H9 (cell line): Measurements from ENCODE around the gene PGAM4. TPM values are rescaled to one million over a fixed set of nuclear protein-coding genes. Genes with fewer than 3 reads are reported as not detected.

ENCODE experiments used
- DNase-seq: peaks from one replicate; pipeline ENCODE4 v3.0.0-alpha.2; 2017
- H2AFZ ChIP-seq: one replicate; pipeline ENCODE4 v1.6.1; 2013; ENCODE audit warnings: mild to moderate bottlenecking, low read length, control low read depth, moderate library complexity
- H2AK5ac ChIP-seq: 2 replicates; pipeline ENCODE4 v1.6.1; 2013; ENCODE audit warnings: low read length, control low read depth, mixed read lengths; ENCODE audit not compliant: insufficient read length
- H2BK120ac ChIP-seq: one replicate; pipeline ENCODE4 v1.6.1; 2013; ENCODE audit warnings: low read depth, mild to moderate bottlenecking, low read length, control low read depth, inconsistent platforms; ENCODE audit not compliant: poor library complexity, severe bottlenecking
- H2BK12ac ChIP-seq: 2 replicates; pipeline ENCODE4 v1.6.1; 2013; ENCODE audit warnings: low read length, control low read depth, mixed read lengths, low read depth; ENCODE audit not compliant: insufficient read length
- H2BK15ac ChIP-seq: 2 replicates; pipeline ENCODE4 v1.6.1; 2013; ENCODE audit warnings: low read depth, low read length, control low read depth
- H2BK20ac ChIP-seq: one replicate; pipeline ENCODE4 v1.6.1; 2013; ENCODE audit warnings: low read depth, mild to moderate bottlenecking, low read length, control low read depth, inconsistent platforms; ENCODE audit not compliant: poor library complexity, severe bottlenecking
- H2BK5ac ChIP-seq: 2 replicates; pipeline ENCODE4 v1.6.1; 2013; ENCODE audit warnings: low read length, control low read depth, mixed read lengths; ENCODE audit not compliant: insufficient read length
- H3K14ac ChIP-seq: 2 replicates; pipeline ENCODE4 v1.6.1; 2013; ENCODE audit warnings: low read length, control low read depth; ENCODE audit not compliant: insufficient read depth
- H3K18ac ChIP-seq: 2 replicates; pipeline ENCODE4 v1.6.1; 2013; ENCODE audit warnings: low read depth, mild to moderate bottlenecking, mixed read lengths, low read length, control low read depth; ENCODE audit not compliant: insufficient read length
- H3K23ac ChIP-seq: 2 replicates; pipeline ENCODE4 v1.6.1; 2013; ENCODE audit warnings: low read length, control low read depth, mixed read lengths, low read depth; ENCODE audit not compliant: insufficient read length
- H3K23me2 ChIP-seq: 2 replicates; pipeline ENCODE4 v1.6.1; 2013; ENCODE audit warnings: low read depth, mild to moderate bottlenecking, mixed read lengths, low read length, control low read depth; ENCODE audit not compliant: insufficient read length, poor library complexity, severe bottlenecking
- H3K27ac ChIP-seq: 2 replicates; pipeline ENCODE4 v1.5.1; 2013; ENCODE audit warnings: low read length, control low read depth, mixed read lengths, low read depth; ENCODE audit not compliant: insufficient read length
- H3K27me3 ChIP-seq: 2 replicates; pipeline ENCODE4 v1.6.1; 2013; ENCODE audit warnings: low read length, control low read depth, inconsistent platforms; ENCODE audit not compliant: insufficient read depth
- H3K4ac ChIP-seq: 2 replicates; pipeline ENCODE4 v1.6.1; 2013; ENCODE audit warnings: low read depth, mild to moderate bottlenecking, control low read depth, inconsistent platforms, low read length, moderate library complexity
- H3K4me1 ChIP-seq: 2 replicates; pipeline ENCODE4 v1.6.1; 2013; ENCODE audit warnings: low read length, control low read depth, inconsistent platforms; ENCODE audit not compliant: insufficient read depth
- H3K4me2 ChIP-seq: 2 replicates; pipeline ENCODE4 v1.6.1; 2013; ENCODE audit warnings: low read length, control low read depth, mixed read lengths; ENCODE audit not compliant: insufficient read length, insufficient read depth
- H3K56ac ChIP-seq: 2 replicates; pipeline ENCODE4 v1.6.1; 2013; ENCODE audit warnings: low read depth, mild to moderate bottlenecking, mixed read lengths, low read length, control low read depth; ENCODE audit not compliant: insufficient read length
- H3K79me1 ChIP-seq: 2 replicates; pipeline ENCODE4 v1.6.1; 2013; ENCODE audit warnings: low read depth, mild to moderate bottlenecking, moderate library complexity, low read length, control low read depth, inconsistent platforms; ENCODE audit not compliant: insufficient read depth, poor library complexity, severe bottlenecking
- H3K79me2 ChIP-seq: 2 replicates; pipeline ENCODE4 v1.6.1; 2013; ENCODE audit warnings: low read length, control low read depth, inconsistent platforms; ENCODE audit not compliant: insufficient read depth
- H3K9ac ChIP-seq: 2 replicates; pipeline ENCODE4 v1.6.1; 2013; ENCODE audit warnings: low read length, control low read depth, mixed read lengths; ENCODE audit not compliant: insufficient read length; ENCODE audit errors: extremely low read depth
- H3K9me3 ChIP-seq: one replicate; pipeline ENCODE4 v1.6.1; 2013; ENCODE audit warnings: low read depth, low read length, inconsistent platforms; ENCODE audit not compliant: control insufficient read depth
- H3T11ph ChIP-seq: one replicate; pipeline ENCODE4 v1.6.1; 2013; ENCODE audit warnings: mild to moderate bottlenecking, low read length, control low read depth, inconsistent platforms
- H4K20me1 ChIP-seq: one replicate; pipeline ENCODE4 v1.6.1; 2013; ENCODE audit not compliant: control insufficient read depth, insufficient read length, insufficient read depth
- H4K5ac ChIP-seq: 2 replicates; pipeline ENCODE4 v1.6.1; 2013; ENCODE audit warnings: low read depth, mild to moderate bottlenecking, mixed read lengths, low read length, control low read depth; ENCODE audit not compliant: insufficient read length
- H4K8ac ChIP-seq: replicated peaks from 2 replicates; pipeline ENCODE4 v1.6.1; 2013; ENCODE audit warnings: low read length, control low read depth, mixed read lengths, low read depth; ENCODE audit not compliant: insufficient read length
- H4K91ac ChIP-seq: 2 replicates; pipeline ENCODE4 v1.6.1; 2013; ENCODE audit warnings: low read depth, mild to moderate bottlenecking, moderate library complexity, mixed read lengths, low read length, control low read depth; ENCODE audit not compliant: insufficient read length
- H3K27ac Mint-ChIP-seq, 3 experiments: 2 replicates in 2 of 3; 3 replicates in 1 of 3; pipeline ENCODE4 v1.8.0; 2020 to 2021; ENCODE audit warnings: mixed read lengths in 3 of 3, mild to moderate bottlenecking in 1 of 3, moderate library complexity in 1 of 3
- H3K27me3 Mint-ChIP-seq: 2 replicates; pipeline ENCODE4 v1.8.0; 2021; ENCODE audit warnings: low read depth, mild to moderate bottlenecking, moderate library complexity, mixed read lengths
- H3K36me3 Mint-ChIP-seq, 3 experiments: 2 replicates in 2 of 3; 3 replicates in 1 of 3; pipeline ENCODE4 v1.8.0; 2020 to 2021; ENCODE audit warnings: low read depth in 3 of 3, mixed read lengths in 3 of 3; ENCODE audit not compliant: insufficient read depth in 1 of 3
- H3K4me1 Mint-ChIP-seq, 2 experiments: 2 replicates each; pipeline ENCODE4 v1.8.0; 2020; ENCODE audit warnings: mixed read lengths in 2 of 2
- H3K4me3 Mint-ChIP-seq, 2 experiments: 2 replicates in 1 of 2; 3 replicates in 1 of 2; pipeline ENCODE4 v1.8.0; 2020 to 2021; ENCODE audit warnings: mild to moderate bottlenecking in 2 of 2, mixed read lengths in 2 of 2, moderate library complexity in 1 of 2
- H3K9me3 Mint-ChIP-seq, 2 experiments: 2 replicates in 1 of 2; 3 replicates in 1 of 2; pipeline ENCODE4 v1.8.0; 2020; ENCODE audit warnings: mild to moderate bottlenecking in 2 of 2, mixed read lengths in 2 of 2, moderate library complexity in 1 of 2
- WGBS: extraction: QIAGEN DNeasy Blood & Tissue Kit; methylation state at CpG from one replicate; pipeline ENCODE4 v1.1.7; 2013; ENCODE audit warnings: missing lambda C conversion rate, low lambda C conversion rate, mixed read lengths; ENCODE audit not compliant: insufficient read length; ENCODE audit errors: extremely low coverage; 5-methylcytosine and 5-hydroxymethylcytosine counted together
- total RNA-seq: library from RNA; stranded (reverse); gene quantifications from 2 replicates; pipeline ENCODE4 v1.2.1, GENCODE V29; 2021
- TF ChIP-seq, protein P1 (sequence below): fragments of 200-600 bp; sonication (generic); conservative IDR thresholded peaks from 3 replicates; pipeline ENCODE4 v1.8.0; 2021; ENCODE audit warnings: antibody characterized with exemption, mild to moderate bottlenecking

Gene PGAM4
- total RNA-seq, 1 experiment from 2014 or later, result 0.52 TPM

DNA sequence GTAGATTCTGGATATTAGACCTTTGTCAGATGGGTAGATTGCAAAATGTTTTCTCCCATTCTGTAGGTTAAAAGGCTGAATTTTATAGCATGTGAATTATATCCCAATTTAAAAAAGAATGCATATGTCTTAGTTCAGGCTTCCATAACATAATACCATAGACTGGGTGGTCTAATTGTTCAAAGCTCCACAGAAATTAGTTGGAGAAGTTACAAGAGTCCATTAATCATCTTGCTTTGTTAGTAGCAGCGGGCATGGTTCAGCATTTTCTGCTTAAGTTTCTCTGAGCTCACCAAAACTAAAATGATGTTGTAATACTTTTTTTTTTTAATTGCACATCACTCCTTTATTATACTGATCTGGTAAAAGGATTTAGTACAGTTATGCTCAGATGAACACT, 1.8 kb downstream of the PGAM4 start:
- no peak overlapping the region for H2BK5ac ChIP-seq
- no peak overlapping the region for H3T11ph ChIP-seq
- no peak for DNase-seq
- Mint-ChIP-seq H3K9me3 (peaks cover 59 to 61% of the 10 kb centered on the region in 2 experiments), H3K4me1 (no peaks in the 10 kb centered on the region), H3K36me3 (no peaks in the 10 kb centered on the region; a peak in 1 of 7 replicates), H3K4me3 (no peak overlapping the region), H3K27me3 (no peaks in the 10 kb centered on the region), H3K27ac (no peak overlapping the region)
- no peak overlapping the region for H2AFZ ChIP-seq
- H4K5ac ChIP-seq, result no peak overlapping the region
- no peaks in the 10 kb centered on the region for H3K27me3 ChIP-seq
- H3K4me1 ChIP-seq, result no peaks in the 10 kb centered on the region
- no peak overlapping the region for H3K27ac ChIP-seq
- no peak overlapping the region for H3K56ac ChIP-seq
- H3K9ac ChIP-seq, result no peak overlapping the region
- no peak overlapping the region for H3K4ac ChIP-seq
- H3K14ac ChIP-seq, result no peak overlapping the region
- H3K23ac ChIP-seq, result no peak overlapping the region
- no peak overlapping the region for H3K18ac ChIP-seq
- no peak overlapping the region for H2BK15ac ChIP-seq
- H2AK5ac ChIP-seq, result no peak overlapping the region
- H3K79me2 ChIP-seq, result no peaks in the 10 kb centered on the region
- H4K91ac ChIP-seq, result no peak overlapping the region
- no peak overlapping the region for H4K8ac ChIP-seq
- no peak overlapping the region for H2BK12ac ChIP-seq
- H3K23me2 ChIP-seq, result no peaks in the 10 kb centered on the region
- no peak overlapping the region for H2BK20ac ChIP-seq
- WGBS, result no CpG with 5 or more reads among the region's 1 CpG
- H2BK120ac ChIP-seq, result no peak overlapping the region
- H3K9me3 ChIP-seq, result peaks cover 14% of the 10 kb centered on the region
- no peaks in the 10 kb centered on the region for H3K79me1 ChIP-seq
- TF ChIP-seq, protein P1, sequence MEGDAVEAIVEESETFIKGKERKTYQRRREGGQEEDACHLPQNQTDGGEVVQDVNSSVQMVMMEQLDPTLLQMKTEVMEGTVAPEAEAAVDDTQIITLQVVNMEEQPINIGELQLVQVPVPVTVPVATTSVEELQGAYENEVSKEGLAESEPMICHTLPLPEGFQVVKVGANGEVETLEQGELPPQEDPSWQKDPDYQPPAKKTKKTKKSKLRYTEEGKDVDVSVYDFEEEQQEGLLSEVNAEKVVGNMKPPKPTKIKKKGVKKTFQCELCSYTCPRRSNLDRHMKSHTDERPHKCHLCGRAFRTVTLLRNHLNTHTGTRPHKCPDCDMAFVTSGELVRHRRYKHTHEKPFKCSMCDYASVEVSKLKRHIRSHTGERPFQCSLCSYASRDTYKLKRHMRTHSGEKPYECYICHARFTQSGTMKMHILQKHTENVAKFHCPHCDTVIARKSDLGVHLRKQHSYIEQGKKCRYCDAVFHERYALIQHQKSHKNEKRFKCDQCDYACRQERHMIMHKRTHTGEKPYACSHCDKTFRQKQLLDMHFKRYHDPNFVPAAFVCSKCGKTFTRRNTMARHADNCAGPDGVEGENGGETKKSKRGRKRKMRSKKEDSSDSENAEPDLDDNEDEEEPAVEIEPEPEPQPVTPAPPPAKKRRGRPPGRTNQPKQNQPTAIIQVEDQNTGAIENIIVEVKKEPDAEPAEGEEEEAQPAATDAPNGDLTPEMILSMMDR, result no peak
- H4K20me1 ChIP-seq, result no peaks in the 10 kb centered on the region
- no peak overlapping the region for H3K4me2 ChIP-seq
